GM12892 (cell line): ENCODE results near the gene DHRS1.

Experiments used
- DNase-seq: peaks from one replicate; pipeline ENCODE4 v3.0.0; 2011; ENCODE audit not compliant: insufficient read length
- FAIRE-seq: peaks from 2 replicates; lab custom pipeline; 2011; peaks lifted over from hg19 to GRCh38; lab: Jason Lieb, UNC
- POLR2A ChIP-seq: IDR thresholded peaks from 2 replicates; pipeline ENCODE4 v1.6.1; 2011; ENCODE audit warnings: low read depth, low read length, control low read depth
- POLR2AphosphoS5 ChIP-seq: IDR thresholded peaks from 2 replicates; pipeline ENCODE4 v1.6.1; 2011; ENCODE audit warnings: low read depth, low read length, control low read depth
- TAF1 ChIP-seq: IDR thresholded peaks from 2 replicates; pipeline ENCODE4 v1.6.1; 2011; ENCODE audit warnings: low read depth, mild to moderate bottlenecking, control low read depth, low read length, borderline replicate concordance

DHRS1 gene

GRCh38 chr14:24258548-24259265, 40.9 kb downstream of the DHRS1 start:
- TF ChIP-seq POLR2AphosphoS5 (no peak), TAF1 (no peak), POLR2A (no peak)
- no peak for DNase-seq
- FAIRE-seq = no peak

- no peak for FAIRE-seq
- TF ChIP-seq TAF1 (no peak), POLR2AphosphoS5 (no peak), POLR2A (no peak)
- DNase-seq = no peak
Observed at GRCh38 chr14:24258119-24258518, 41.5 kb downstream of the DHRS1 start.

GRCh38 chr14:24256960-24257359, 42.6 kb downstream of the DHRS1 start:
- no peak for FAIRE-seq
- TF ChIP-seq TAF1 = no peak
- DNase-seq = no peak

- DNase-seq (no peak), FAIRE-seq (no peak)
- TF ChIP-seq POLR2A (no peak), TAF1 (no peak), POLR2AphosphoS5 (no peak)
Observed at GRCh38 chr14:24255931-24256711, 43.5 kb downstream of the DHRS1 start.

GRCh38 chr14:24255438-24255837, 44.1 kb downstream of the DHRS1 start:
- TF ChIP-seq POLR2AphosphoS5 (no peak), POLR2A (no peak), TAF1 (no peak)
- DNase-seq (no peak), FAIRE-seq (no peak)

GRCh38 chr14:24254630-24255392, 44.8 kb downstream of the DHRS1 start:
- TF ChIP-seq POLR2AphosphoS5 (no peak), TAF1 (no peak), POLR2A (no peak)
- DNase-seq (no peak), FAIRE-seq (no peak)

- TF ChIP-seq TAF1 (no peak), POLR2A (no peak), POLR2AphosphoS5 (no peak)
- DNase-seq = no peak
- FAIRE-seq = no peak
Observed at GRCh38 chr14:24253936-24254335, 45.6 kb downstream of the DHRS1 start.

- no peak for DNase-seq
- FAIRE-seq = no peak
- TF ChIP-seq POLR2A = no peak
- no peak for TF ChIP-seq TAF1
- no peak for TF ChIP-seq POLR2AphosphoS5
Observed at GRCh38 chr14:24252289-24253124, 47.1 kb downstream of the DHRS1 start.

GRCh38 chr14:24251880-24252288, 47.7 kb downstream of the DHRS1 start:
- FAIRE-seq (no peak), DNase-seq (no peak)
- TF ChIP-seq POLR2AphosphoS5 = no peak

- DNase-seq (no peak), FAIRE-seq (no peak)
- TF ChIP-seq POLR2A (no peak), TAF1 (no peak), POLR2AphosphoS5 (no peak)
Observed at GRCh38 chr14:24250354-24250753, 49.2 kb downstream of the DHRS1 start.

GRCh38 chr14:24249230-24250021, 50.2 kb downstream of the DHRS1 start:
- no peak for DNase-seq
- no peak for TF ChIP-seq POLR2AphosphoS5
- TF ChIP-seq POLR2A = no peak
- FAIRE-seq = no peak
